ENCODE data around the gene AFAP1L1. TPM values are rescaled to one million over a fixed set of nuclear protein-coding genes. Genes with fewer than 3 reads are reported as not detected.
A peak's percentile ranks its signal among the peaks of the same experiment; 100 is the strongest.

AFAP1L1 gene
- total RNA-seq, 1 donor = 1.1 TPM

DNA sequence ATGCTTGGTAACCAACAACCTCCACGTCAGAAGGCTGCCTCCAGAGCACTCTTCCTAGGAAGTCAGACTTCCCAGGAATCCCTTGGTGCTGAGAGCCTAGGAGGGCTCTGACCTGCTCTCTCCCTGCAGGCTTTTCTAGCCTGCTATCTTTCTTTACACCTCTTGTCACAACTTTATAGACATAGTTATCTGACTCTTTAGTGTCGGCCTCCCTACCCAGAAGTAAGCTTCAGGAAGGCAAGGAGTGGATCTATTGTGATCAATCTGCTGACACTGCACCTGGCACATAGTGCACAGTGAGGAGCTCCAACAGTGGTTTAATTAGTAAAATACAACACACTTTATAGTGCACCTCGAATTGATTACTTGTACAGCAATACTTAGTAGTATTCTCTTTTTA, 2.3 kb downstream of the AFAP1L1 start:
- Histone ChIP-seq H3K4me1 (ENCODE audit: insufficient read depth, low read length) (peaks cover 11% of the 10 kb centered on the region), H3K27me3 (ENCODE audit: insufficient read depth, low read length) (peaks cover 10% of the 10 kb centered on the region), H3K4me3 (ENCODE audit: insufficient read depth, low read length) (no peak overlapping the region), H3K9me3 (ENCODE audit: low read depth, low read length) (no peaks in the 10 kb centered on the region), H2AFZ (ENCODE audit: low read length) (no peak overlapping the region), H3K36me3 (ENCODE audit: insufficient read depth, low read length) (no peaks in the 10 kb centered on the region), H3K27ac (ENCODE audit: low read depth, low read length) (no peak overlapping the region), H3K4me2 (ENCODE audit: insufficient read depth, low read length) (no peak overlapping the region), H3K79me2 (ENCODE audit: insufficient read depth, low read length) (no peaks in the 10 kb centered on the region), H4K20me1 (ENCODE audit: insufficient read depth, low read length) (no peaks in the 10 kb centered on the region)
- TF ChIP-seq, protein P1, sequence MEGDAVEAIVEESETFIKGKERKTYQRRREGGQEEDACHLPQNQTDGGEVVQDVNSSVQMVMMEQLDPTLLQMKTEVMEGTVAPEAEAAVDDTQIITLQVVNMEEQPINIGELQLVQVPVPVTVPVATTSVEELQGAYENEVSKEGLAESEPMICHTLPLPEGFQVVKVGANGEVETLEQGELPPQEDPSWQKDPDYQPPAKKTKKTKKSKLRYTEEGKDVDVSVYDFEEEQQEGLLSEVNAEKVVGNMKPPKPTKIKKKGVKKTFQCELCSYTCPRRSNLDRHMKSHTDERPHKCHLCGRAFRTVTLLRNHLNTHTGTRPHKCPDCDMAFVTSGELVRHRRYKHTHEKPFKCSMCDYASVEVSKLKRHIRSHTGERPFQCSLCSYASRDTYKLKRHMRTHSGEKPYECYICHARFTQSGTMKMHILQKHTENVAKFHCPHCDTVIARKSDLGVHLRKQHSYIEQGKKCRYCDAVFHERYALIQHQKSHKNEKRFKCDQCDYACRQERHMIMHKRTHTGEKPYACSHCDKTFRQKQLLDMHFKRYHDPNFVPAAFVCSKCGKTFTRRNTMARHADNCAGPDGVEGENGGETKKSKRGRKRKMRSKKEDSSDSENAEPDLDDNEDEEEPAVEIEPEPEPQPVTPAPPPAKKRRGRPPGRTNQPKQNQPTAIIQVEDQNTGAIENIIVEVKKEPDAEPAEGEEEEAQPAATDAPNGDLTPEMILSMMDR (IDR thresholded peaks at IDR 0.05; ENCODE audit: extremely low read depth, low read depth, low read length) = no peak
- DNase-seq (ENCODE audit: insufficient read length, low spot score, missing footprints) = no peak

DNA sequence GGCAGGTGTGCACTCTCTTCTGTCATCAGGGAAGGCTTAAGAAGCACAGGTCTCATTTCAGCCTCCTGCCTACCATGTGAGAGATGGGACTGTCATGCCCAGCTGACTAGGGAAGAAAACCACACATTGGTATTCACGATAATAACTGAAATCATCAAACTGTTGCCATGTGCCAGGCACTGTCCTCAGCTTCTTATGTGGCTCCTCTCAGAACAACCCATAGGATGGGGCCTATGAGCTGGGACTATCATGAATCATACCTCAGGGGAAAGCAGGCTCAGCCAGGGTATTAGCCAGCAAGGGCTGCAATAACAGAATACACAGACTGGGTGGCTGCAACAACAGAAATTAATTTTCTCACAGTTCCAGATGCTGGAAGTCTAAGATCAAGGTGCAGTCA, 3.3 kb downstream of the AFAP1L1 start:
- TF ChIP-seq, protein P1 (IDR thresholded peaks at IDR 0.05; ENCODE audit: extremely low read depth, low read depth, low read length) = no peak
- Histone ChIP-seq H4K20me1 (ENCODE audit: insufficient read depth, low read length) (no peaks in the 10 kb centered on the region), H3K4me3 (ENCODE audit: insufficient read depth, low read length) (no peak overlapping the region), H3K36me3 (ENCODE audit: insufficient read depth, low read length) (no peaks in the 10 kb centered on the region), H3K27ac (ENCODE audit: low read depth, low read length) (no peak overlapping the region), H3K79me2 (ENCODE audit: insufficient read depth, low read length) (no peaks in the 10 kb centered on the region), H3K4me1 (ENCODE audit: insufficient read depth, low read length) (peaks cover 11% of the 10 kb centered on the region), H2AFZ (ENCODE audit: low read length) (no peak overlapping the region), H3K9me3 (ENCODE audit: low read depth, low read length) (no peaks in the 10 kb centered on the region), H3K4me2 (ENCODE audit: insufficient read depth, low read length) (no peak overlapping the region), H3K27me3 (ENCODE audit: insufficient read depth, low read length) (peaks cover 14% of the 10 kb centered on the region)
- DNase-seq (ENCODE audit: insufficient read length, low spot score, missing footprints) = peak; percentile 99

DNA sequence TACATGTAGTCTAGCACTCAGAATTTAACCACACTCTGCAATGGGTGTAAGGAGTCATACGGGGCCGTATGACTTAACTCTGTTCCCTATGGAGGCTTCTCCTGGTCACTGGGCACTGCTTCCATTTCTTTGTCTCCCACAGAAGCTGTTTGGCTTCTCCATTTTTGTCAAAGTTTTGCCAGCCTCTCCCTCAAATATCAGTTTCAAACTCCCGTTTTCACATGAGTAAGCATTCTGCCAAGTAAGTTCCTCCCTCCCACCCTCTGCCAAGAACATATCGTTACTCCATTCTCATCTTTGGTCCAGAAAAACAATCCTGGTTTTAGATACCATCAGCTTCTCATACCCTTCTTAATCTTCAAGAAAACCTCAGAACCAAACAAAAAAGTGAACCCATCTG, 6.1 kb downstream of the AFAP1L1 start:
- H3K36me3 ChIP-seq (ENCODE audit: insufficient read depth, low read length) = no peaks in the 10 kb centered on the region
- no peak overlapping the region for H3K4me3 ChIP-seq (ENCODE audit: insufficient read depth, low read length)
- no peak overlapping the region for H2AFZ ChIP-seq (ENCODE audit: low read length)
- no peak overlapping the region for H3K27ac ChIP-seq (ENCODE audit: low read depth, low read length)
- no peaks in the 10 kb centered on the region for H3K79me2 ChIP-seq (ENCODE audit: insufficient read depth, low read length)
- H3K27me3 ChIP-seq (ENCODE audit: insufficient read depth, low read length) = peaks cover 10% of the 10 kb centered on the region
- TF ChIP-seq, protein P1 (IDR thresholded peaks at IDR 0.05; ENCODE audit: extremely low read depth, low read depth, low read length) = no peak
- no peaks in the 10 kb centered on the region for H4K20me1 ChIP-seq (ENCODE audit: insufficient read depth, low read length)
- no peak for DNase-seq (ENCODE audit: insufficient read length, low spot score, missing footprints)
- no peaks in the 10 kb centered on the region for H3K9me3 ChIP-seq (ENCODE audit: low read depth, low read length)
- no peaks in the 10 kb centered on the region for H3K4me1 ChIP-seq (ENCODE audit: insufficient read depth, low read length)
- no peak overlapping the region for H3K4me2 ChIP-seq (ENCODE audit: insufficient read depth, low read length)

DNA sequence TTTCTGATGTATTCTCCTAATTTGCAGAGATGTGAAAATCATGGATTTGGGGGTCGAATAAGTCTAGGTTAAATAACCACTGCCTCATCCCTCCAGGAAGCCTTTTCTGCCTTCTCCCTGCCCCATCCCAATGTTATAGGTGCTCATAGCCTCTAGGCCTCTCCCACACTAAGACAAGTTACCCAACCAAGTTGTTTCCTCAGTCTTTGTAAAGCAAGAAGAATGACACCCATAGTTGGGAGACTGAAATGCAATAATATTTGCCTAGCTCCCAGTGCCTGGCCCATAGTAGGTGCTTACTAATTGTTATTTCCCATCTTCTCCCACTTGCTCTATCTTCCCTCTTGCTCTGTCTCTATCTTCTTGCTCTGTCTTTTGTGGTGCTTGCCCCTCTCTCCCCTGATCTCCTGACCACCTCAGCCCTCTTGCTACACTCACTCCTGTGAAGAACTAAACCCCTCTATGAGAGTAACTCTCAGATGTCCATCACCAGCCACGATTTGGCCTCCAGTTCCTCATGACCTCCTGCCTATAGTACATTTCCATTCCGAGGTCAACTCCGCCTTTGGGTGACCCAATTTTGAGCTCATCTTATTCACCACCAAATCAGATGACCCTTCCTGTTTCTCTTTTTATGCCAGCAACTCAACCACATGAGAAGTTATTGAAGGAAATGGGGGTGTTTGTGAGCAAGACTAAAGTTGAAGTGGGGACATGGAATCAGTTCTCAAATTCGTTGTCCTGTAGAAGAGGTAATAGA, 7.0 kb downstream of the AFAP1L1 start:
- Histone ChIP-seq H3K4me3 (ENCODE audit: insufficient read depth, low read length) (no peak overlapping the region), H3K27ac (ENCODE audit: low read depth, low read length) (no peak overlapping the region), H3K4me2 (ENCODE audit: insufficient read depth, low read length) (no peak overlapping the region), H2AFZ (ENCODE audit: low read length) (no peak overlapping the region), H3K9me3 (ENCODE audit: low read depth, low read length) (no peaks in the 10 kb centered on the region), H3K79me2 (ENCODE audit: insufficient read depth, low read length) (no peaks in the 10 kb centered on the region), H3K4me1 (ENCODE audit: insufficient read depth, low read length) (no peaks in the 10 kb centered on the region), H3K27me3 (ENCODE audit: insufficient read depth, low read length) (peaks cover 7% of the 10 kb centered on the region), H4K20me1 (ENCODE audit: insufficient read depth, low read length) (no peaks in the 10 kb centered on the region), H3K36me3 (ENCODE audit: insufficient read depth, low read length) (no peaks in the 10 kb centered on the region)
- TF ChIP-seq, protein P1 (IDR thresholded peaks at IDR 0.05; ENCODE audit: extremely low read depth, low read depth, low read length) = no peak
- no peak for DNase-seq (ENCODE audit: insufficient read length, low spot score, missing footprints)
